Colonic mucosa (tissue), 4 donors: ENCODE results near the gene H6PD. TPM values are rescaled to one million over a fixed set of nuclear protein-coding genes. Genes with fewer than 3 reads are reported as not detected.

ENCODE experiments used
- DNase-seq: peaks from one replicate; pipeline ENCODE4 v3.0.0-alpha.2; 2020
- H3K27ac ChIP-seq: fragments of 200-600 bp; one replicate; pipeline ENCODE4 v1.8.0; 2021
- H3K27me3 ChIP-seq: fragments of 200-600 bp; one replicate; pipeline ENCODE4 v1.8.0; 2021
- H3K36me3 ChIP-seq: fragments of 200-600 bp; one replicate; pipeline ENCODE4 v1.8.0; 2021
- H3K4me1 ChIP-seq: fragments of 200-600 bp; one replicate; pipeline ENCODE4 v1.8.0; 2021; ENCODE audit warnings: mild to moderate bottlenecking
- H3K4me3 ChIP-seq: fragments of 200-600 bp; one replicate; pipeline ENCODE4 v1.8.0; 2021
- H3K9ac ChIP-seq, 2 donors: one replicate each; pipeline ENCODE4 v1.7.0; 2013; ENCODE audit warnings: control low read depth in 2 of 2, low read depth in 2 of 2, low read length in 2 of 2
- H3K9me3 ChIP-seq: fragments of 200-600 bp; one replicate; pipeline ENCODE4 v1.8.0; 2021
- intact Hi-C: fragments of 100-400 bp; cut with DNase I; formaldehyde crosslinking; loops from one replicate; pipeline ENCODE4 v1.14.1; 2022
- total RNA-seq, 2 donors: library from RNA; stranded (reverse); fragmentation: NEBNext Ultra II Directional in 1 of 2; extraction: Animal tissue kit (Norgen Biotek cat#: 25700) in 1 of 2; gene quantifications; one replicate each; pipeline ENCODE4 v1.2.1, GENCODE V29; 2021
- TF ChIP-seq, protein P1 (sequence below): fragments of 200-600 bp; IDR thresholded peaks from one replicate; pipeline ENCODE4 v1.8.0; 2022; ENCODE audit warnings: antibody characterized with exemption, mild to moderate bottlenecking
- donor health status: healthy.
- donor health status: DM: no; HTN: no; CAD: no.
- donor health status: DM: no; HTN: no; CAD: no.

H6PD gene
- total RNA-seq, 2 donors from 2014 or later, result 20.8 to 24.7 TPM

DNA sequence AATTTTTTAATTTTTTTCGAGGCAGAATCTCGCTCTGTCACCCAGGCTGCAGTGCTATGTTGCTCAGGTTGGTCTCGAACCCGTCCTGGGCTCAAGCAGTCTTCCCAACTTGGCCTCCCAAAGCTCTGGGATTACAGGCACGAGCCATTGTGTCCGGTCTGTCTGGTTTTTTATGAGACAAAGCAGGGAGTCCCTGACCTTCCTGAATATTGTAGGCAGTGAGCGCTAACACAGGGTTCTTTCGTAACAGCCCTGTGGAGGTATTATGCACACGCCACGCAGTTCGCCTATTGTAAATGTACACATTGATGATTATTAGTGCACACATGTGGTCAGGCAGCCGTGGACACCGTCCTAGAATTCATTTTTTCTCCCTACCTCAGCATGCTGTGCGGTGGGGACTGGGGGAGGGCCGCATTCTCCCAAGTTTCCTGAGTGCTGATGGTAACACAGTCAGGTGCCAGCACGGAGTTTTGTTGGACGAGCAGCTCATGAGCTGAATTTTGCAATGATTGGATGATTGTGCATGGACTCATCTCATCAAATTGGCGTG lies 77.7 kb downstream of the H6PD start:
- intact Hi-C loops, result no loop called here
- H3K4me1 ChIP-seq, result no peaks in the 10 kb centered on the region
- H3K36me3 ChIP-seq, result no peaks in the 10 kb centered on the region
- TF ChIP-seq, protein P1, sequence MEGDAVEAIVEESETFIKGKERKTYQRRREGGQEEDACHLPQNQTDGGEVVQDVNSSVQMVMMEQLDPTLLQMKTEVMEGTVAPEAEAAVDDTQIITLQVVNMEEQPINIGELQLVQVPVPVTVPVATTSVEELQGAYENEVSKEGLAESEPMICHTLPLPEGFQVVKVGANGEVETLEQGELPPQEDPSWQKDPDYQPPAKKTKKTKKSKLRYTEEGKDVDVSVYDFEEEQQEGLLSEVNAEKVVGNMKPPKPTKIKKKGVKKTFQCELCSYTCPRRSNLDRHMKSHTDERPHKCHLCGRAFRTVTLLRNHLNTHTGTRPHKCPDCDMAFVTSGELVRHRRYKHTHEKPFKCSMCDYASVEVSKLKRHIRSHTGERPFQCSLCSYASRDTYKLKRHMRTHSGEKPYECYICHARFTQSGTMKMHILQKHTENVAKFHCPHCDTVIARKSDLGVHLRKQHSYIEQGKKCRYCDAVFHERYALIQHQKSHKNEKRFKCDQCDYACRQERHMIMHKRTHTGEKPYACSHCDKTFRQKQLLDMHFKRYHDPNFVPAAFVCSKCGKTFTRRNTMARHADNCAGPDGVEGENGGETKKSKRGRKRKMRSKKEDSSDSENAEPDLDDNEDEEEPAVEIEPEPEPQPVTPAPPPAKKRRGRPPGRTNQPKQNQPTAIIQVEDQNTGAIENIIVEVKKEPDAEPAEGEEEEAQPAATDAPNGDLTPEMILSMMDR, result no peak
- no peaks in the 10 kb centered on the region for H3K9me3 ChIP-seq
- DNase-seq, result no peak
- H3K9ac ChIP-seq, result no peak overlapping the region
- no peak overlapping the region for H3K4me3 ChIP-seq
- no peak overlapping the region for H3K27ac ChIP-seq
- no peaks in the 10 kb centered on the region for H3K27me3 ChIP-seq

DNA sequence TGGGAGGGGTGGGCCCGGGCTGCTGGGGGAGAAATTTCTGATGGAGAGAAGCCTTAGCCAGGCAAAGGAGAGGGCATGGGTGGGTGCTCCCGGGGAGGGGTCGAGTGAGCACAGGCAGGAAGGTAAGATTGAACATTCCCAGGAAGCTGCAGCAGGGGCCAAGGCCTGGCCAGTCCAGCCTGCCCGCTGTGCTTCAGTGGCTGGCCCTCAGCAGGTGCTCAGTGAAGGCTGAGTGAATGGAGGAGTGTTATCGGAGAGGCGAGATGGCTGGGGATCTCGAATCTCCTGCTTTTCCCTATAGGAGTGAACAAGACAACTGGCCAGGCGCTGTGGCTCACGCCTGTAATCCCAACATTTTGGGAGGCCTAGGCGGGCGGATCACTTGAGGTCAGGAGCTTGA lies 79.0 kb downstream of the H6PD start:
- Histone ChIP-seq H3K36me3 (no peaks in the 10 kb centered on the region), H3K27me3 (no peaks in the 10 kb centered on the region), H3K9ac (no peak overlapping the region), H3K4me3 (no peak overlapping the region), H3K9me3 (no peaks in the 10 kb centered on the region), H3K27ac (no peak overlapping the region), H3K4me1 (no peaks in the 10 kb centered on the region)
- DNase-seq, result no peak
- TF ChIP-seq, protein P1, result no peak
- intact Hi-C loops, result no loop called here

DNA sequence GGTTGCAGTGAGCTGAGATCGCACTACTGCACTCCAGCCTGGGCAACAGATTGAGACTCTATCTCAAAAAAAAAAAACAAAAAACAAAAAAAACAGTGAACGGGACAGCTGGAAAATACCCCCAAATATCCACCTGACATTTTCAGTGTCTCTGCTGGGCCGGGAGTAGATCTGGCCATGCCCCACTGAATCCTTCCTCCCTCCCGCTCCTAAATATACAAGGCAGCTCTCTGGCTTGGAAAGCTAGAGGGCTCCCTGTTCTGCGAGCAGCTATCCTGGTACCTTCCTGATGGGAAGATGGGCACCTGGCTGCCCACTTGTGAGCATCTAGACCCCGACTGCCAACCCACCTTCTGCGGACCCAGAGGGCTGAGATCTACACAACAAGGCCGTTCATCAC lies 79.5 kb downstream of the H6PD start:
- Histone ChIP-seq H3K4me1 (no peaks in the 10 kb centered on the region), H3K27me3 (no peaks in the 10 kb centered on the region), H3K27ac (no peak overlapping the region), H3K9ac (no peak overlapping the region), H3K4me3 (no peak overlapping the region), H3K36me3 (no peaks in the 10 kb centered on the region), H3K9me3 (no peaks in the 10 kb centered on the region)
- TF ChIP-seq, protein P1, result no peak
- intact Hi-C loops, result no loop called here
- no peak for DNase-seq

DNA sequence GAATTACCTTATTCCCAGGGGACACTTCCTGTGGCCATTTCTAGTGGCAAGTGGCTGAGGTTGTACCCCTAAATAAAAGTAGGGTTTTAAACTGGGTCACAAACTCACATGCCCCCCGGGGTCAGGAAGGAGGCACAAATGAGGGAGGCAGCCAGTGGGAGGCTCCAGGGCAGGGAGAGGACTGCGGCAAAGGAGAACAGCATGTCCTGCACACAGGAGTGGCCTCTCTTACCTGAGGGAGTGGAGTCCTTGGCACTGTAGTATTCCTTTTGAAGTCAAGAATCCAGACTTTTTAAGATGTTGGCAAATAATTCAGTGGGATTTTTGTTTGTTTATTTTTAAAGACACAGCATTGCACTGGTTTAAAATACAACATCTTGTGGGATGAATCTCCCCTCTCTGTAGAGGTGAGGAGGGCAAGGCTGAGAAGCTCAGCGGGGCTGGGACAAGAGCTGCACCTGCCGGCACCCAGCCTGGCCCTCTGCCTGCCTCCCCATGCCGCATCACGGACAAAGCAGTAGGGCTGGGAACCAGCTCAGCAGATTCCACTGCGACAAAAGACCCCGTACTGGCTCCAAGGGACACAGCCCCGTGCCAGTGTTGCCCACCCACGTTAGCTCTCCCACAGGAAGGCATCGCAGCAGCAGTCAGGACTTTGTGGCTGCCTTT lies 80.3 kb downstream of the H6PD start:
- Histone ChIP-seq H3K27me3 (no peaks in the 10 kb centered on the region), H3K9ac (no peak overlapping the region), H3K27ac (no peak overlapping the region), H3K4me3 (no peak overlapping the region), H3K9me3 (no peaks in the 10 kb centered on the region), H3K4me1 (no peaks in the 10 kb centered on the region), H3K36me3 (no peaks in the 10 kb centered on the region)
- intact Hi-C loops, result no loop called here
- no peak for DNase-seq
- TF ChIP-seq, protein P1, result no peak

DNA sequence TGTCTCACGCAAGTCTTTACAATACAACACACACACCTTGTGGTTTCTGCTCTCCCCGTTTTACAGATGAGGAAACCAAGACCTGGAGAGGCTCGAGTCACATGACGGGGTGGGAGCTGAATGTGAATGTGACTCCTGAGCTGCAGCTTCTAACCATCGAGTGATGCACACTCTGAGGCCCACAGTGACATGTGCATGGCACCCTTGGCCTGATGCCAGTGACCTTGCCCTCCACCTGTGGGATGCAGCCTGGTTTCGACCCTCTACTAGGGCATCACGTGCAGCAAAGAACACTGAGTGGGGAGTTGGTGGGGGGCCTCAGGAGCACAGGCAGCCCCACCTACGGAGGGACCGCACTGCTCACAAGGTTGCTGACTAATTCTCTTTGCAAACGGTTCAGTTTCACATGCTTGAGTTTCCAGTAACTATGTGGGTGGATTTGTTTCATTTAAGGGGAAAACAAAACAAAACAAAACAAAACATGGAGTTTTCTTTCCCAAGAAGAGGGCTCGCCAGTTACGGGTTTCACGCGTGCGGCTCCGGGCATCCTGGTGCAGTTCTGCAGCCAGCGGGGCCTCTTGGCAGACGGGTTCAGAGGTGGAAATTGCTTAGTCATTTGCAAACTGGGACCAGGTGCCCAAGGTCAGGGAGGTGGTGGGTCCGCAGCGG lies 81.0 kb downstream of the H6PD start:
- TF ChIP-seq, protein P1, result no peak
- DNase-seq, result no peak
- Histone ChIP-seq H3K27me3 (no peaks in the 10 kb centered on the region), H3K9ac (no peak overlapping the region), H3K4me3 (no peak overlapping the region), H3K4me1 (no peaks in the 10 kb centered on the region), H3K9me3 (no peaks in the 10 kb centered on the region), H3K36me3 (no peaks in the 10 kb centered on the region), H3K27ac (no peak overlapping the region)
- intact Hi-C loops, result no loop called here
